NAMALWA (cell line): Measurements from ENCODE around the gene RXYLT1.
"Not testable (repeated sequence)": the region's sequence is repeated elsewhere in the genome, so short reads cannot be mapped to it uniquely, and the experiment has no call there.

Experiments used
- DNase-seq: peaks from one replicate; pipeline ENCODE4 v3.0.0-alpha.2; 2015; ENCODE audit warnings: low spot score

Gene RXYLT1, protein sequence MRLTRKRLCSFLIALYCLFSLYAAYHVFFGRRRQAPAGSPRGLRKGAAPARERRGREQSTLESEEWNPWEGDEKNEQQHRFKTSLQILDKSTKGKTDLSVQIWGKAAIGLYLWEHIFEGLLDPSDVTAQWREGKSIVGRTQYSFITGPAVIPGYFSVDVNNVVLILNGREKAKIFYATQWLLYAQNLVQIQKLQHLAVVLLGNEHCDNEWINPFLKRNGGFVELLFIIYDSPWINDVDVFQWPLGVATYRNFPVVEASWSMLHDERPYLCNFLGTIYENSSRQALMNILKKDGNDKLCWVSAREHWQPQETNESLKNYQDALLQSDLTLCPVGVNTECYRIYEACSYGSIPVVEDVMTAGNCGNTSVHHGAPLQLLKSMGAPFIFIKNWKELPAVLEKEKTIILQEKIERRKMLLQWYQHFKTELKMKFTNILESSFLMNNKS

GRCh38 chr12:63779498-63780481 lies at the start of gene RXYLT1:
RXYLT1 (plus strand) TSS chr12:63779909; CDS start chr12:63779961, 52 bp downstream.
- DNase-seq: peak; percentile 82

- DNase-seq: not testable (repeated sequence)
Measured at GRCh38 chr12:63732779-63733178, 46.9 kb upstream of the RXYLT1 start.

DNA sequence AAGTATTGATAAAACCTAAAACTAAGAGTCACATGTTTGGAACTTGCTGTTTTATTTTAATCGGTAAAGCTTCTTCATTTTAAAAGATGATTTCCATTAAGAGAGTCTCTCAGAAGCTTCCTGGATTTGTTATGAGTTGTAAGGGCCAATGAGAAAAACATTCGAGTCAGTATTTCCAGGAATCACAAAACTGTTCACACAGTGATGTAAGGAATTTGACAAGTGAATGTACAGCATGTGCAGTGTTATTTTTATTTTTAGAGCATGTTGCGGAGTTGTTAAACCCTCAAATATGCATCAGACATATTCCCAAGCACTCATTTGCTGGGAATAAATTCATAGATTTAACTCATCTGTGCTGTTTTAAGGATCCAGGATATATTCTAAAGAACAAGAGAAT lies 46.1 kb upstream of the RXYLT1 start:
- DNase-seq: not testable (repeated sequence)

DNA sequence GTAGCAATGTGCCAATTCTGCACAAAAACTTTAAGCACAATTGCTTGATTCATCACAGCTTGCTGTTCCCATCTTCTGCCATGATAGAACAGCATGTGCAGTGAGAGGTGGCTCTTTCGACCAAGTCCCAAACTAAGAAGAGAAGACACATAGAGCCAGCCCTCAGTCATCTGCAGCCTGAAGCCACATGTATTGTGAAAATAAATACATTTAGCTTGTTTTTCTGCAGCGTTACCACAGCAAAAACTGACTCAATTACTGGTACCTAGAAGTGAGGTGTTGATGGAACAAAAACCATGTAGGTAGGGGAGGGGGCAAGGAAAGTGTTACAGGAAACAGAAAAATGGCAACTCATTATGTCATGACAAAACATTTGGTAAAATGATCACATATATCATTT lies 39.2 kb upstream of the RXYLT1 start:
- DNase-seq: not testable (repeated sequence)

- DNase-seq: not testable (repeated sequence)
Measured at GRCh38 chr12:63741431-63741830, 38.3 kb upstream of the RXYLT1 start.

DNA sequence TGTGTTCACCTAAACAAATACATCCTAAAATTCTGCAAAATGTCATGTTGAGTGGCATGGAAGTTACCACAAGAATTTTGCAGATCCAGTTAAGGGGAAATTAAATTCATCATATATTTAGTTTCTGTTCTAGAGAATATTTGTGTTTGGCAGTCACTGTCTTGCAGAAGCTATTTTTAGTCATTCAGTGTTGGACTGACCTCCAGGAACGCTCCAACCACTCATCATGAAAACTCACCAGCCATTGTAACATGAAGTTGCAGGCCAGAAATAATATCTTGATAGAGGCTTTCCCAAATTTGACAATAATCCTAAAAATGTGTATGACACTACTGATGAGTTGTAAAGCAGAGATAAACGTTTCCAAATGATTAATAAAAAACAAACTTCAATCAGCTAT lies 35.6 kb upstream of the RXYLT1 start:
- not testable (repeated sequence) for DNase-seq

- DNase-seq: not testable (repeated sequence)
Measured at GRCh38 chr12:63746470-63746869, 33.2 kb upstream of the RXYLT1 start.

DNA sequence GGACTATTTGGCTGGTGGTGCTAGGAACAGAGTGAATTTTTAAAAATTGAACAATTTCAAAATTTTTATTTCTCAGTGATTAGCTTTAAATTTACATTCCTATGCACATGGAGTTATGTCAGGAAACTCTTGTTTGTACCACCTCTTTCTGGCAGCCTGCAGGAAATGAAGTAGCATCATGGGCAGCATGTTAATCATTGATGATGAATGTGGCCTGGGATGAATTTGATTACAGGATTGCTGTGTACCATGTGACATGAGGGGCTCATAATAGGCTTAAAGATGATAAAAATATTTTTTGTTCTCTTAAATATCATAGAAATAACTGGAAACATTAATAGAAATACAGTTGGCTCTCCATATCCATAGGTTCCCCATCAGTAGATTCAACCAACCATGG lies 32.6 kb upstream of the RXYLT1 start:
- DNase-seq: not testable (repeated sequence)

GRCh38 chr12:63747553-63747952 lies 32.2 kb upstream of the RXYLT1 start:
- no peak for DNase-seq

- no peak for DNase-seq
Measured at GRCh38 chr12:63752283-63752682, 27.4 kb upstream of the RXYLT1 start.

DNA sequence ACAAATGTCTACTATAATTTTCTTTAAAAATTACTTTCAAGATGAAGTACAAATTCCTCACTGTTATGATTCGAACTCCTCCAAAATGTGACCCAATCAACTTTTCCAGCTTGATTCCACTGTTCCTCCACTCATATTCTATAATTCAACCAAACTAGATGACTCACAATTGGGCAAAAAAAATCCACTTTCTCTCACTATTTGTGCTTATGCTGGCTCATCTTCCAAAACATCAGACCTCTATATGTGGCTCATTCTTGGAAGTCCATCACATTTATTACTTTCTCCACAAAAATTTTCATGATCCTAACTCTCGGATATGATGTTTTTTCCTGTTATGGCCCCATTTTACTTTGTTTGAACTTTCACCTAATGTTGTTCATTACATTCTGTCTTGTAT lies 26.9 kb upstream of the RXYLT1 start:
- DNase-seq: no peak

- no peak for DNase-seq
Measured at GRCh38 chr12:63753743-63754142, 26.0 kb upstream of the RXYLT1 start.

DNA sequence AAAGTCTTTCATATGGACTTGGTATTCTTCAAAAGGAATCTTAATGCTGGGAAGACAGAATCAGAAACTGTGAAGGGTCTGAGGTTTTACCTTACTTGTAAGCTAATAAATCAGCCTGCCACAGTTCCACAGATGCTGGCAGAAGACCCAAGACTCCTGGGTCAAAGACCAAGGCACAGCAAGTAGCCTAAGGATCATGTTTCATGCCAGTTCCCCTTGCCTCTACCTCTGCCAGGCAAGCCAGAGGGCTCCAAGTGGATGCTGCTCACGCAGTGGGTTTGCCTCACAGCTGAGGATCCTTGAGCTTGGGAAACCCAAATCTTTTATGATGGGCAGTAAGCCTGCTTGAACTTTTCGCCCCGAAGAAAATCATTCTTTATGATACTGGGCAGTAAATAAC lies 15.2 kb upstream of the RXYLT1 start:
- no peak for DNase-seq

- peak; percentile 16 for DNase-seq
Measured at GRCh38 chr12:63766498-63766897, 13.2 kb upstream of the RXYLT1 start.

- DNase-seq: no peak
Measured at GRCh38 chr12:63770375-63770774, 9.3 kb upstream of the RXYLT1 start.

DNA sequence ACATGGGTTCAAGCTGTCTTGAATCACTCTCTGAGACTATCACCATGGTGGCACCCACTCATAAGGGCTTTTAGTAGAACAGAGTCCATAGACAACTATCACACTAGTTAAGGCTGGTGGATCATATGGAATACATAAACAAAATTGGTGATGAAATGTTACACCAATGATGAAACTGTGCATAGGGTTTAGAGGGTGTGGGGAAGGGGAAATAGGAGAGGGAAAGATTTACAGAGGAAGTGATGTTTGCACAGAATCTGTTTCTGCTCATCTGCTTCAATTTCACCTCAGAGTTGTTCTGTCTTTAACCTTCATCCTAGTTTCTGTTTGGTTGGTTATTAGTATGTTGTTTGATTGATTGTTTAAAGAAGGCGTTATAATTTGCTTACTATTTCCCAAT lies 2.4 kb upstream of the RXYLT1 start:
- peak; percentile 15 for DNase-seq

- DNase-seq: no peak
Measured at GRCh38 chr12:63782466-63782865, 2.8 kb downstream of the RXYLT1 start.

- DNase-seq: no peak
Measured at GRCh38 chr12:63787306-63787705, 7.6 kb downstream of the RXYLT1 start.

DNA sequence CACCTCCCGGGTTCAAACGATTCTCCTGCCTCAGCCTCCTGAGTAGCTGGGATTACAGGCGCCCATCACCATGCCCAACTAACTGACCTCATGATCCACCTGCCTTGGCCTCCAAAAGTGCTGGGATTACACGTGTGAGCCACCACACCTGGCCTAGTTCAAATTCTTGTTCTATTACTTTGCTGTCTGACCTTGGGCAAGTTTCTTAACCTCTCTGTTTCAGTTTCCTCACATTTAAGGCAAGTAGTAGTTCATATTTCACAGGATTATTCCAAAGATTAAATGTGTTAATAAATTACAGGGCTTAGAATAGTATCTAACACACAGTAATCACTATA lies 10.9 kb downstream of the RXYLT1 start:
- no peak for DNase-seq

DNA sequence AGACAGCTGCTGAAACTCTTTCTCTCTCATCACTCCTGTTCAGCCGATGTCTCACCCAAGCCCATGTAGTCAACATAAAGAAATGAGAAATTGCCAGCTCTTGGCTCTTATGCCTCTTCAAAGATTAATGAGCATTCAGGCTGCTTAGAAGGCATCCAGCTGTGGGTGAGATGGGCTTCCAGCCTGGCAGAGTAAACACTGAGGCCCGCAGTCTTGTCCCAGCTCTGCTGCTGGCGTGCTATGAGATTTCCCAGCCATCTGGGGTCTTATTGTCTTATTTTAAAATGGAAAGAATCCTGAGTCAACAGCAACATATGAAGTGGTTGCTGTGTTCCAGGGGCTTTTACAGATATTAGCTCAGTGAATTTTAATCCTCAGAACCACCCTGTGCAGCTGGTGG lies 12.6 kb downstream of the RXYLT1 start:
- DNase-seq: no peak

DNA sequence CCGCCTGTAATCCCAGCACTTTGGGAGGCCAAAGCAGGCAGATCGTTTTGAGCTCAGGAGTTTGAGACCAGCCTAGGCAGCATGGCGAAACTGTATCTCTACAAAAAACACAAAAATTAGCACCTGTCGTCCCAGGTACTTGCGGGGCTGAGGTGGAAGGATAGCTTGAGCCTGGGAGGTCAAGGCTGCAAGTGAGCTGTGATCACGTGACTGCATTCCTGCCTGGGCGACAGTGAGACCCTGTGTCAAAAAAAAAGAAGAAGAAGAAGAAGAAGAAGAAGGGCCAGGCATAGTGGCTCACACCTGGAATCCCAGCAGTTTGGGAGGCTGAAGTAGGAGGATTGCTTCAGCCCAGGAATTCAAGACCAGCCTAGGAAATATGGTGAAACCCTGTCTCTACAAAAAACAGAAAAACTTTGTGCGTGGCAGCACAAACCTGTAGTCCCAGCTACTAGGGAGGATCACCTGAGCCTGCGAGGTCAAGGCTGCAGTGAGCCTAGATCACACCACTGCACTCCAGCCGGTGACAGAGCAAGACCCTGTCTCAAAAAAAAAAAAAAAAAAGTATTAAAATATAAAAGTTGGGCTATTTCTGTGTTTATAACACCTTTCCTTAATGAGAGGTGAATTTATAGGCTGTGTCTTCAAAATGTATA lies 15.5 kb downstream of the RXYLT1 start:
- no peak for DNase-seq

GRCh38 chr12:63795944-63796343 lies 16.2 kb downstream of the RXYLT1 start:
- no peak for DNase-seq
